Measurements from ENCODE around the gene FCRLA. TPM values are rescaled to one million over a fixed set of nuclear protein-coding genes. Genes with fewer than 3 reads are reported as not detected.
"Not testable (repeated sequence)": the region's sequence is repeated elsewhere in the genome, so short reads cannot be mapped to it uniquely, and the experiment has no call there.

FCRLA gene
- total RNA-seq, 1 experiment from 2014 or later, result 924 TPM

- H3K79me2 ChIP-seq (ENCODE audit: low read length), result peaks cover 22% of the 10 kb centered on the region
- H3K27ac ChIP-seq (ENCODE audit: low read length), result peak overlapping the region; percentile 95
- H3K36me3 ChIP-seq (ENCODE audit: insufficient read depth, low read length), result peaks cover 52% of the 10 kb centered on the region
- H3K4me1 ChIP-seq (ENCODE audit: low read length), result peaks cover 95% of the 10 kb centered on the region
- no peak overlapping the region for H2AFZ ChIP-seq (ENCODE audit: low read length)
- peak; percentile 75 for DNase-seq
- H3K9me2 ChIP-seq (replicated peaks; ENCODE audit: insufficient read depth, low read length), result no peaks in the 10 kb centered on the region
- H3K9me3 ChIP-seq (ENCODE audit: low read length), result no peaks in the 10 kb centered on the region
- peak overlapping the region; percentile 80 for H3K9ac ChIP-seq (ENCODE audit: low read length)
- peaks cover 54% of the 10 kb centered on the region for H4K20me1 ChIP-seq (ENCODE audit: insufficient read depth, low read depth, low read length)
- H3K4me2 ChIP-seq (ENCODE audit: low read depth, low read length, poor library complexity, severe bottlenecking), result peak overlapping the region; percentile 86
- H3K27me3 ChIP-seq (ENCODE audit: low read length), result no peaks in the 10 kb centered on the region
- peak overlapping the region; percentile 70 for H3K4me3 ChIP-seq (ENCODE audit: low read length)
These were observed 16.6 kb downstream of the FCRLA start for GRCh38 chr1:161723459-161724141.

- H3K36me3 ChIP-seq (ENCODE audit: insufficient read depth, low read length), result peaks cover 52% of the 10 kb centered on the region
- H2AFZ ChIP-seq (ENCODE audit: low read length); H3K9me2 ChIP-seq (replicated peaks; ENCODE audit: insufficient read depth, low read length); H3K27me3 ChIP-seq (ENCODE audit: low read length); H3K9me3 ChIP-seq (ENCODE audit: low read length); DNase-seq: not testable (repeated sequence)
- peaks cover 22% of the 10 kb centered on the region for H3K79me2 ChIP-seq (ENCODE audit: low read length)
- H3K27ac ChIP-seq (ENCODE audit: low read length), result peak overlapping the region; percentile 95
- peaks cover 79% of the 10 kb centered on the region for H3K4me1 ChIP-seq (ENCODE audit: low read length)
- peaks cover 60% of the 10 kb centered on the region for H4K20me1 ChIP-seq (ENCODE audit: insufficient read depth, low read depth, low read length)
- H3K4me3 ChIP-seq (ENCODE audit: low read length), result peak overlapping the region; percentile 70
- peak overlapping the region; percentile 80 for H3K9ac ChIP-seq (ENCODE audit: low read length)
- H3K4me2 ChIP-seq (ENCODE audit: low read depth, low read length, poor library complexity, severe bottlenecking), result peak overlapping the region; percentile 86
These were observed 18.4 kb downstream of the FCRLA start for GRCh38 chr1:161725258-161725907.

GRCh38 chr1:161725908-161726472 is 19.0 kb downstream of the FCRLA start:
- peak overlapping the region; percentile 95 for H3K27ac ChIP-seq (ENCODE audit: low read length)
- peaks cover 52% of the 10 kb centered on the region for H3K36me3 ChIP-seq (ENCODE audit: insufficient read depth, low read length)
- H3K4me2 ChIP-seq (ENCODE audit: low read depth, low read length, poor library complexity, severe bottlenecking), result peak overlapping the region; percentile 86
- no peaks in the 10 kb centered on the region for H3K27me3 ChIP-seq (ENCODE audit: low read length)
- peak overlapping the region; percentile 70 for H3K4me3 ChIP-seq (ENCODE audit: low read length)
- peaks cover 73% of the 10 kb centered on the region for H3K4me1 ChIP-seq (ENCODE audit: low read length)
- H3K79me2 ChIP-seq (ENCODE audit: low read length), result peaks cover 22% of the 10 kb centered on the region
- H2AFZ ChIP-seq (ENCODE audit: low read length), result no peak overlapping the region
- H3K9me3 ChIP-seq (ENCODE audit: low read length), result no peaks in the 10 kb centered on the region
- H3K9ac ChIP-seq (ENCODE audit: low read length), result peak overlapping the region; percentile 80
- peak; percentile 86 for DNase-seq
- no peaks in the 10 kb centered on the region for H3K9me2 ChIP-seq (replicated peaks; ENCODE audit: insufficient read depth, low read length)
- peaks cover 60% of the 10 kb centered on the region for H4K20me1 ChIP-seq (ENCODE audit: insufficient read depth, low read depth, low read length)

- H3K4me1 ChIP-seq (ENCODE audit: low read length), result peaks cover 66% of the 10 kb centered on the region
- peak overlapping the region; percentile 86 for H3K4me2 ChIP-seq (ENCODE audit: low read depth, low read length, poor library complexity, severe bottlenecking)
- no peaks in the 10 kb centered on the region for H3K9me3 ChIP-seq (ENCODE audit: low read length)
- peak overlapping the region; percentile 80 for H3K9ac ChIP-seq (ENCODE audit: low read length)
- H3K27ac ChIP-seq (ENCODE audit: low read length), result peak overlapping the region; percentile 95
- peaks cover 52% of the 10 kb centered on the region for H3K36me3 ChIP-seq (ENCODE audit: insufficient read depth, low read length)
- peaks cover 60% of the 10 kb centered on the region for H4K20me1 ChIP-seq (ENCODE audit: insufficient read depth, low read depth, low read length)
- peaks cover 19% of the 10 kb centered on the region for H3K79me2 ChIP-seq (ENCODE audit: low read length)
- H3K9me2 ChIP-seq (replicated peaks; ENCODE audit: insufficient read depth, low read length), result no peaks in the 10 kb centered on the region
- H3K4me3 ChIP-seq (ENCODE audit: low read length), result peak overlapping the region; percentile 70
- H2AFZ ChIP-seq (ENCODE audit: low read length), result no peak overlapping the region
- peak; percentile 83 for DNase-seq
- H3K27me3 ChIP-seq (ENCODE audit: low read length), result no peaks in the 10 kb centered on the region
These were observed 19.6 kb downstream of the FCRLA start for GRCh38 chr1:161726473-161727255.

GRCh38 chr1:161727256-161727924 is 20.4 kb downstream of the FCRLA start:
- Histone ChIP-seq H3K4me2 (ENCODE audit: low read depth, low read length, poor library complexity, severe bottlenecking) (peak overlapping the region; percentile 5), H3K4me3 (ENCODE audit: low read length) (no peak overlapping the region), H3K4me1 (ENCODE audit: low read length) (peaks cover 59% of the 10 kb centered on the region), H3K79me2 (ENCODE audit: low read length) (peaks cover 12% of the 10 kb centered on the region), H3K9me2 (replicated peaks; ENCODE audit: insufficient read depth, low read length) (no peaks in the 10 kb centered on the region), H2AFZ (ENCODE audit: low read length) (no peak overlapping the region), H3K36me3 (ENCODE audit: insufficient read depth, low read length) (peaks cover 47% of the 10 kb centered on the region), H3K27ac (ENCODE audit: low read length) (peak overlapping the region; percentile 28), H3K27me3 (ENCODE audit: low read length) (no peaks in the 10 kb centered on the region), H3K9me3 (ENCODE audit: low read length) (no peaks in the 10 kb centered on the region), H3K9ac (ENCODE audit: low read length) (no peak overlapping the region), H4K20me1 (ENCODE audit: insufficient read depth, low read depth, low read length) (peaks cover 55% of the 10 kb centered on the region)
- DNase-seq, result peak; percentile 56

- Histone ChIP-seq H3K9me2 (replicated peaks; ENCODE audit: insufficient read depth, low read length) (no peaks in the 10 kb centered on the region), H2AFZ (ENCODE audit: low read length) (no peak overlapping the region), H3K27ac (ENCODE audit: low read length) (no peak overlapping the region), H3K9ac (ENCODE audit: low read length) (no peak overlapping the region), H3K36me3 (ENCODE audit: insufficient read depth, low read length) (peaks cover 34% of the 10 kb centered on the region), H3K4me3 (ENCODE audit: low read length) (no peak overlapping the region), H3K9me3 (ENCODE audit: low read length) (no peaks in the 10 kb centered on the region), H3K4me1 (ENCODE audit: low read length) (peaks cover 47% of the 10 kb centered on the region), H4K20me1 (ENCODE audit: insufficient read depth, low read depth, low read length) (peaks cover 43% of the 10 kb centered on the region), H3K4me2 (ENCODE audit: low read depth, low read length, poor library complexity, severe bottlenecking) (no peak overlapping the region), H3K27me3 (ENCODE audit: low read length) (no peaks in the 10 kb centered on the region), H3K79me2 (ENCODE audit: low read length) (peaks cover 2% of the 10 kb centered on the region; the same call in 1 of the 2 replicates)
- peak; percentile 77 for DNase-seq
These were observed 21.6 kb downstream of the FCRLA start for GRCh38 chr1:161728376-161729226.

GRCh38 chr1:161730050-161730564 is 23.1 kb downstream of the FCRLA start:
- peak; percentile 69 for DNase-seq
- Histone ChIP-seq H2AFZ (ENCODE audit: low read length) (no peak overlapping the region), H3K27me3 (ENCODE audit: low read length) (no peaks in the 10 kb centered on the region), H3K9ac (ENCODE audit: low read length) (no peak overlapping the region), H3K27ac (ENCODE audit: low read length) (no peak overlapping the region), H3K36me3 (ENCODE audit: insufficient read depth, low read length) (peaks cover 22% of the 10 kb centered on the region), H3K4me1 (ENCODE audit: low read length) (peaks cover 32% of the 10 kb centered on the region), H3K9me2 (replicated peaks; ENCODE audit: insufficient read depth, low read length) (no peaks in the 10 kb centered on the region), H3K79me2 (ENCODE audit: low read length) (no peaks in the 10 kb centered on the region), H4K20me1 (ENCODE audit: insufficient read depth, low read depth, low read length) (peaks cover 32% of the 10 kb centered on the region), H3K9me3 (ENCODE audit: low read length) (no peaks in the 10 kb centered on the region), H3K4me3 (ENCODE audit: low read length) (no peak overlapping the region), H3K4me2 (ENCODE audit: low read depth, low read length, poor library complexity, severe bottlenecking) (no peak overlapping the region)
